K562 (cell line): ENCODE results near the gene EFCAB12. TPM values are rescaled to one million over a fixed set of nuclear protein-coding genes. Genes with fewer than 3 reads are reported as not detected.

ENCODE experiments used
- ADNP ChIP-seq: fragments of 200-800 bp; sonication (Bioruptor generic); IDR thresholded peaks from 2 replicates; pipeline ENCODE4 v1.6.1; 2016; ENCODE audit warnings: missing genetic modification characterization, missing compliant biosample characterization
- BACH1 ChIP-seq: fragments of 200-800 bp; sonication (Bioruptor generic); IDR thresholded peaks from 2 replicates; pipeline ENCODE4 v1.6.1; 2016; ENCODE audit warnings: missing genetic modification characterization, missing compliant biosample characterization
- CHD4 ChIP-seq: fragments of 200-600 bp; sonication (generic); IDR thresholded peaks from 3 replicates; pipeline ENCODE4 v1.6.1; 2012; ENCODE audit warnings: low read depth, mild to moderate bottlenecking, mixed read lengths, low read length, inconsistent platforms; ENCODE audit not compliant: insufficient read depth, insufficient replicate concordance, poor library complexity, severe bottlenecking
- DPF2 ChIP-seq: fragments of 450-650 bp; IDR thresholded peaks from 2 replicates; pipeline ENCODE4 v1.6.1; 2016
- GATAD2B ChIP-seq: fragments of 450-650 bp; IDR thresholded peaks from 2 replicates; pipeline ENCODE4 v1.6.1; 2017; ENCODE audit warnings: mild to moderate bottlenecking, borderline replicate concordance
- KDM5B ChIP-seq: fragments of 200-600 bp; sonication (generic); IDR thresholded peaks from 2 replicates; pipeline ENCODE4 v1.6.1; 2012; ENCODE audit warnings: low read depth, mild to moderate bottlenecking, moderate library complexity, low read length, control low read depth, inconsistent platforms; ENCODE audit not compliant: insufficient replicate concordance
- MXD1 ChIP-seq: fragments of 250-450 bp; sonication (Bioruptor Pico); IDR thresholded peaks from 2 replicates; pipeline ENCODE4 v1.8.0; 2021; ENCODE audit warnings: borderline replicate concordance, mild to moderate bottlenecking, moderate library complexity; ENCODE audit not compliant: poor library complexity, severe bottlenecking
- PYGO2 ChIP-seq: fragments of 450-650 bp; IDR thresholded peaks from 2 replicates; pipeline ENCODE4 v1.6.1; 2016; ENCODE audit warnings: mild to moderate bottlenecking, missing genetic modification characterization, moderate library complexity, missing compliant biosample characterization
- U2AF2 ChIP-seq: fragments of 200-400 bp; formaldehyde crosslinking; optimal IDR thresholded peaks from 2 replicates; pipeline ENCODE3; 2017; ENCODE audit warnings: low read depth, mild to moderate bottlenecking, low read length
- polyA plus RNA-seq, 8 experiments: library from polyadenylated mRNA; depleted of rRNA in 4 of 8; stranded (reverse) in 5 of 8; unstranded in 3 of 8; fragments of >200 nt; fragmentation: Nextera tagmentation in 2 of 8; fragmentation: Illumina TruSeq in 1 of 8; extraction: Ambion mirVana in 2 of 8; extraction: Trizol in 1 of 8; gene quantifications; 2 replicates each; pipeline versions ENCODE4 v1.2.1 to v1.2.3, GENCODE V29; 2011 to 2014; ENCODE audit warnings: inconsistent platforms in 1 of 8, missing spikeins in 1 of 8
- total RNA-seq, 7 experiments: library from RNA; depleted of rRNA in 6 of 7; stranded (reverse); fragments of >200 nt in 6 of 7; fragmentation: Illumina TruSeq in 2 of 7; extraction: Trizol in 2 of 7; gene quantifications; 2 replicates each; pipeline versions ENCODE4 v1.2.1 to v1.2.3, GENCODE V29; 2011 to 2021; ENCODE audit warnings: low replicate concordance in 1 of 7
- TF ChIP-seq, protein P1 (sequence below): fragments of 250-450 bp; sonication (Bioruptor Pico); IDR thresholded peaks from 2 replicates; pipeline ENCODE4 v1.8.0; 2022; ENCODE audit warnings: moderate library complexity, mild to moderate bottlenecking, inconsistent platforms

Gene EFCAB12
- total and polyA plus RNA-seq, 9 of the 15 experiments (the other 6 are each of a cell fraction or from before 2014, with no cell fraction given) = 0.08 to 0.95 (median 0.56) TPM; not detected in 1

DNA sequence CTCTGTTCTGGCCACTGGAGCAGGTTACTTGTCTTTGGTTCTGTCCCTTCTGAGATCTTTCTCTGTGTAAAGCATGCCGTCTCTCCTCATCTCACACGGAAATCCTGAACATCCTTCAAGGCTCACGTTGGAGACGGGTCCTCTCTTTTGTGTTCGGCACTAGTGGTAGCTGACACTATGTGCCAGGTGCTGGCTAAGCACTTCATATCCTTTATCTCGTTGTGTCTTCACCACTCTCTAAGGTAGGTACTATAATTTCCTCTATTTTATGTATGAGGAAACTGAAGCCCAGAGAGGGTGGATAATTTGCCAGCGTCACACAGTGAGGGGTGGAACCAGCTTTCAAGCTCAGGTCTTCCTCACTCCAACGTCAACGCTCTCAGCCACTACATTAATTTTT lies 12.8 kb upstream of the EFCAB12 start (continued):
- TF ChIP-seq CHD4 (peak; percentile 63), U2AF2 (no peak), PYGO2 (tag) (no peak), GATAD2B (no peak), ADNP (tag) (peak; percentile 59), KDM5B (no peak), MXD1 (CRISPR knock-in tag) (no peak), BACH1 (tag) (0 out of 2 replicates have a peak, but pooled peaks have one; percentile 7), DPF2 (no peak)
- TF ChIP-seq, protein P1, sequence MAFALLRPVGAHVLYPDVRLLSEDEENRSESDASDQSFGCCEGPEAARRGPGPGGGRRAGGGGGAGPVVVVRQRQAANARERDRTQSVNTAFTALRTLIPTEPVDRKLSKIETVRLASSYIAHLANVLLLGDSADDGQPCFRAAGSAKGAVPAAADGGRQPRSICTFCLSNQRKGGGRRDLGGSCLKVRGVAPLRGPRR = no peak
